ENCODE results near the gene RNF217.

The RNF217 gene

GRCh38 chr6:125099211-125100073 is 137.2 kb downstream of the RNF217 start:
- DNase-seq (ENCODE audit: low read depth): no peak

- no peak for DNase-seq (ENCODE audit: low read depth)
Measured at GRCh38 chr6:125100074-125100652, 137.9 kb downstream of the RNF217 start.

- no peak for DNase-seq (ENCODE audit: low read depth)
Measured at GRCh38 chr6:125101128-125101527, 138.9 kb downstream of the RNF217 start.

- DNase-seq (ENCODE audit: low read depth): no peak
Measured at GRCh38 chr6:125101631-125102030, 139.4 kb downstream of the RNF217 start.

- DNase-seq (ENCODE audit: low read depth): no peak
Measured at GRCh38 chr6:125102411-125102810, 140.2 kb downstream of the RNF217 start.

- DNase-seq (ENCODE audit: low read depth): no peak
Measured at GRCh38 chr6:125102891-125103290, 140.7 kb downstream of the RNF217 start.

- DNase-seq (ENCODE audit: low read depth): no peak
Measured at GRCh38 chr6:125104425-125104824, 142.2 kb downstream of the RNF217 start.

GRCh38 chr6:125107048-125107447 is 144.8 kb downstream of the RNF217 start:
- no peak for DNase-seq (ENCODE audit: low read depth)

- no peak for DNase-seq (ENCODE audit: low read depth)
Measured at GRCh38 chr6:125107896-125108295, 145.7 kb downstream of the RNF217 start.

- no peak for DNase-seq (ENCODE audit: low read depth)
Measured at GRCh38 chr6:125110056-125110455, 147.8 kb downstream of the RNF217 start.

GRCh38 chr6:125111219-125111983 is 149.2 kb downstream of the RNF217 start:
- DNase-seq (ENCODE audit: low read depth): no peak

GRCh38 chr6:125112934-125113333 is 150.7 kb downstream of the RNF217 start:
- DNase-seq (ENCODE audit: low read depth): no peak

GRCh38 chr6:125114248-125114858 is 152.1 kb downstream of the RNF217 start:
- no peak for DNase-seq (ENCODE audit: low read depth)

GRCh38 chr6:125116170-125116569 is 153.9 kb downstream of the RNF217 start:
- DNase-seq (ENCODE audit: low read depth): no peak

- no peak for DNase-seq (ENCODE audit: low read depth)
Measured at GRCh38 chr6:125116710-125117109, 154.5 kb downstream of the RNF217 start.

GRCh38 chr6:125117818-125118217 is 155.6 kb downstream of the RNF217 start:
- no peak for DNase-seq (ENCODE audit: low read depth)

- DNase-seq (ENCODE audit: low read depth): no peak
Measured at GRCh38 chr6:125120054-125120590, 157.9 kb downstream of the RNF217 start.

- DNase-seq (ENCODE audit: low read depth): no peak
Measured at GRCh38 chr6:125121894-125122293, 159.7 kb downstream of the RNF217 start.

- no peak for DNase-seq (ENCODE audit: low read depth)
Measured at GRCh38 chr6:125123051-125123450, 160.8 kb downstream of the RNF217 start.

GRCh38 chr6:125123468-125124048 is 161.3 kb downstream of the RNF217 start:
- DNase-seq (ENCODE audit: low read depth): no peak

- no peak for DNase-seq (ENCODE audit: low read depth)
Measured at GRCh38 chr6:125124049-125124669, 161.9 kb downstream of the RNF217 start.

Data from stimulated activated CD8-positive, alpha-beta memory T cell treated with anti-CD3 and anti-CD28 coated beads, Interleukin-15, amount 100 ng/mL, for 1 hour (primary cell).